GM21447 (cell line): ENCODE data around the gene CD274.
"Not testable (repeated sequence)": the region's sequence is repeated elsewhere in the genome, so short reads cannot be mapped to it uniquely, and the experiment has no call there.

ENCODE experiments used
- ATAC-seq: cut with Tn5 transposase; IDR thresholded peaks from one replicate; pipeline ENCODE4 v1.9.1; 2021; ENCODE audit not compliant: unreplicated experiment

The CD274 gene

GRCh38 chr9:5493679-5494511, 43.6 kb downstream of the CD274 start:
- ATAC-seq, result peak; percentile 84

- not testable (repeated sequence) for ATAC-seq
Observed at GRCh38 chr9:5494765-5495164, 44.4 kb downstream of the CD274 start.

GRCh38 chr9:5499157-5499556, 48.8 kb downstream of the CD274 start:
- no peak for ATAC-seq

- no peak for ATAC-seq
Observed at GRCh38 chr9:5499889-5500398, 49.6 kb downstream of the CD274 start.

- ATAC-seq, result no peak
Observed at GRCh38 chr9:5500441-5501235, 50.3 kb downstream of the CD274 start.

- no peak for ATAC-seq
Observed at GRCh38 chr9:5502553-5502952, 52.2 kb downstream of the CD274 start.

GRCh38 chr9:5509573-5509972, 59.2 kb downstream of the CD274 start:
- no peak for ATAC-seq

- peak; percentile 74 for ATAC-seq
Observed at GRCh38 chr9:5510360-5510931, 60.1 kb downstream of the CD274 start, which contains the start of gene PDCD1LG2. PDCD1LG2 (plus strand) TSS chr9:5510531; CDS start chr9:5522547, 12,016 bp downstream.

- ATAC-seq, result no peak
Observed at GRCh38 chr9:5510989-5511388, 60.6 kb downstream of the CD274 start.

GRCh38 chr9:5511476-5511875, 61.1 kb downstream of the CD274 start:
- ATAC-seq, result no peak

GRCh38 chr9:5511935-5512580, 61.7 kb downstream of the CD274 start:
- ATAC-seq, result no peak

GRCh38 chr9:5512658-5513452, 62.5 kb downstream of the CD274 start:
- no peak for ATAC-seq

- ATAC-seq, result no peak
Observed at GRCh38 chr9:5513966-5514616, 63.7 kb downstream of the CD274 start.

- ATAC-seq, result no peak
Observed at GRCh38 chr9:5514617-5515260, 64.4 kb downstream of the CD274 start.

- no peak for ATAC-seq
Observed at GRCh38 chr9:5515261-5515650, 64.9 kb downstream of the CD274 start.

GRCh38 chr9:5516453-5517220, 66.3 kb downstream of the CD274 start:
- no peak for ATAC-seq

GRCh38 chr9:5518171-5518936, 68.0 kb downstream of the CD274 start:
- ATAC-seq, result peak; percentile 66

- ATAC-seq, result peak; percentile 24
Observed at GRCh38 chr9:5518937-5519319, 68.6 kb downstream of the CD274 start.
